Astrocyte (in vitro differentiated cells and primary cell): ENCODE measurements around the gene SUGCT.

Source experiments
- EZH2 ChIP-seq: IDR thresholded peaks from 2 replicates; pipeline ENCODE4 v1.6.1; 2012; ENCODE audit warnings: mild to moderate bottlenecking, low read length, inconsistent platforms; ENCODE audit not compliant: insufficient read depth
- TF ChIP-seq, protein P1 (sequence below): IDR thresholded peaks from 2 replicates; pipeline ENCODE4 v1.5.1; 2011; ENCODE audit warnings: low read depth, mild to moderate bottlenecking, inconsistent platforms, low read length, moderate library complexity; ENCODE audit not compliant: insufficient read depth

DNA sequence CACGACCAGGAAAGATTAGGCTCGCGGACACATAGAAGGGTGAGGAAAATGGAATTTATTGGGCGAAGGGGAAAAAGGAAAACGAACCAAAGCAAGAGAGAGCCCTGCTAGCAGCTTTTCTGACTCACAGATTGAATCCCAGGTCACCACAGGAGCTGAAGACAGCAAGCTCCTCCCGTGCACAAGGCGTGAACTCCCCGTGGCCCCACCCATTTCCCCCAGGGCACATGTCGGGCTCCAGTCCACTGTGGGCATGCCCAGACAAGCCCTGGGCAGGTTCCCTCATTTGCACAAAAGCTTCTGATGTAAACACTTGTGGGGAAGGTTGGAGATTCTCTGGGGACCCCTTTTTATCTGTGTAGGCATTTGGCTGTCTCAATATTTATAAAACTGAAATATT is 582.4 kb downstream of the SUGCT start:
- TF ChIP-seq, protein P1, sequence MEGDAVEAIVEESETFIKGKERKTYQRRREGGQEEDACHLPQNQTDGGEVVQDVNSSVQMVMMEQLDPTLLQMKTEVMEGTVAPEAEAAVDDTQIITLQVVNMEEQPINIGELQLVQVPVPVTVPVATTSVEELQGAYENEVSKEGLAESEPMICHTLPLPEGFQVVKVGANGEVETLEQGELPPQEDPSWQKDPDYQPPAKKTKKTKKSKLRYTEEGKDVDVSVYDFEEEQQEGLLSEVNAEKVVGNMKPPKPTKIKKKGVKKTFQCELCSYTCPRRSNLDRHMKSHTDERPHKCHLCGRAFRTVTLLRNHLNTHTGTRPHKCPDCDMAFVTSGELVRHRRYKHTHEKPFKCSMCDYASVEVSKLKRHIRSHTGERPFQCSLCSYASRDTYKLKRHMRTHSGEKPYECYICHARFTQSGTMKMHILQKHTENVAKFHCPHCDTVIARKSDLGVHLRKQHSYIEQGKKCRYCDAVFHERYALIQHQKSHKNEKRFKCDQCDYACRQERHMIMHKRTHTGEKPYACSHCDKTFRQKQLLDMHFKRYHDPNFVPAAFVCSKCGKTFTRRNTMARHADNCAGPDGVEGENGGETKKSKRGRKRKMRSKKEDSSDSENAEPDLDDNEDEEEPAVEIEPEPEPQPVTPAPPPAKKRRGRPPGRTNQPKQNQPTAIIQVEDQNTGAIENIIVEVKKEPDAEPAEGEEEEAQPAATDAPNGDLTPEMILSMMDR = no peak
- TF ChIP-seq EZH2 = no peak
